ENCODE results near the gene EEFSEC. TPM values are rescaled to one million over a fixed set of nuclear protein-coding genes. Genes with fewer than 3 reads are reported as not detected.

Gene EEFSEC
- total RNA-seq, 4 donors from 2014 or later, result 9.1 to 17.4 (median 15.8) TPM

GRCh38 chr3:128160661-128161060 lies 7.4 kb downstream of the EEFSEC start:
- H3K27ac ChIP-seq (replicated peaks in 1 of 4), result no peak overlapping the region
- no peak overlapping the region for H3K4me3 ChIP-seq
- no peaks in the 10 kb centered on the region for H3K4me1 ChIP-seq
- intact Hi-C loops (cut with DNase I), result loop anchor here (10.0 kb wide), 1 partner anchor 164 kb away; no protein-coding TSS in a partner anchor
- TF ChIP-seq POLR2A (IDR thresholded peaks at IDR 0.05; ENCODE audit: low read depth) (no peak), POLR2AphosphoS5 (IDR thresholded peaks at IDR 0.05) (no peak), EP300 (IDR thresholded peaks at IDR 0.05) (no peak), CTCF (IDR thresholded peaks at IDR 0.05) (no peak)
- no peaks in the 10 kb centered on the region for H3K9me3 ChIP-seq
- H3K36me3 ChIP-seq, result peaks cover 0 to 45% (median 9%) of the 10 kb centered on the region in 4 donors
- H3K27me3 ChIP-seq, result no peaks in the 10 kb centered on the region
- WGBS, result 93% methylated on average over 5 of the region's 5 CpGs
- DNase-seq (ENCODE audit: extremely low spot score), result no peak

GRCh38 chr3:128163432-128163831 lies 10.2 kb downstream of the EEFSEC start:
- Histone ChIP-seq H3K27ac (replicated peaks in 1 of 4) (no peak overlapping the region), H3K4me1 (peaks cover 0 to 8% (median 0%) of the 10 kb centered on the region in 4 donors), H3K27me3 (no peaks in the 10 kb centered on the region), H3K4me3 (no peak overlapping the region), H3K9me3 (no peaks in the 10 kb centered on the region), H3K36me3 (peaks cover 0 to 29% (median 4%) of the 10 kb centered on the region in 4 donors)
- no peak for DNase-seq (ENCODE audit: extremely low spot score)
- 98% methylated on average over 5 of the region's 5 CpGs for WGBS
- intact Hi-C loops (cut with DNase I), result loop anchor here (10.0 kb wide), 1 partner anchor 161 kb away; no protein-coding TSS in a partner anchor
- TF ChIP-seq EP300 (IDR thresholded peaks at IDR 0.05), result no peak
- TF ChIP-seq CTCF (IDR thresholded peaks at IDR 0.05), result no peak
- TF ChIP-seq POLR2A (IDR thresholded peaks at IDR 0.05; ENCODE audit: low read depth), result no peak
- TF ChIP-seq POLR2AphosphoS5 (IDR thresholded peaks at IDR 0.05), result no peak

- no peak for TF ChIP-seq CTCF (IDR thresholded peaks at IDR 0.05)
- no peak for TF ChIP-seq EP300 (IDR thresholded peaks at IDR 0.05)
- no peak for TF ChIP-seq POLR2AphosphoS5 (IDR thresholded peaks at IDR 0.05)
- Histone ChIP-seq H3K4me1 (peaks cover 0 to 10% (median 7%) of the 10 kb centered on the region in 4 donors), H3K27ac (replicated peaks in 1 of 4) (no peak overlapping the region), H3K4me3 (no peak overlapping the region), H3K9me3 (no peaks in the 10 kb centered on the region), H3K27me3 (no peaks in the 10 kb centered on the region), H3K36me3 (peaks cover 0 to 12% (median 0%) of the 10 kb centered on the region in 4 donors)
- WGBS, result 86% methylated on average over 5 of the region's 5 CpGs
- no peak for DNase-seq (ENCODE audit: extremely low spot score)
- intact Hi-C loops (cut with DNase I), result loop anchor here (10.0 kb wide), 1 partner anchor 158 kb away; no protein-coding TSS in a partner anchor
These were observed 13.7 kb downstream of the EEFSEC start for GRCh38 chr3:128166971-128167453.

- H3K36me3 ChIP-seq, result peaks cover 0 to 6% (median 0%) of the 10 kb centered on the region in 4 donors
- no peak overlapping the region for H3K4me3 ChIP-seq
- no peak overlapping the region for H3K27ac ChIP-seq (replicated peaks in 1 of 4)
- no peaks in the 10 kb centered on the region for H3K27me3 ChIP-seq
- DNase-seq (ENCODE audit: extremely low spot score), result no peak
- WGBS, result 85% methylated on average over 8 of the region's 8 CpGs
- no peaks in the 10 kb centered on the region for H3K9me3 ChIP-seq
- TF ChIP-seq POLR2AphosphoS5 (IDR thresholded peaks at IDR 0.05), result no peak
- no peak for TF ChIP-seq CTCF (IDR thresholded peaks at IDR 0.05)
- intact Hi-C loops (cut with DNase I), result loop anchor here (10.0 kb wide), 1 partner anchor 157 kb away; no protein-coding TSS in a partner anchor
- H3K4me1 ChIP-seq, result peaks cover 0 to 10% (median 7%) of the 10 kb centered on the region in 4 donors
These were observed 14.3 kb downstream of the EEFSEC start for GRCh38 chr3:128167646-128167972.
